Measurements from ENCODE around the gene NIF3L1.
"Not testable (repeated sequence)": the region's sequence is repeated elsewhere in the genome, so short reads cannot be mapped to it uniquely, and the experiment has no call there.

The NIF3L1 gene

DNA sequence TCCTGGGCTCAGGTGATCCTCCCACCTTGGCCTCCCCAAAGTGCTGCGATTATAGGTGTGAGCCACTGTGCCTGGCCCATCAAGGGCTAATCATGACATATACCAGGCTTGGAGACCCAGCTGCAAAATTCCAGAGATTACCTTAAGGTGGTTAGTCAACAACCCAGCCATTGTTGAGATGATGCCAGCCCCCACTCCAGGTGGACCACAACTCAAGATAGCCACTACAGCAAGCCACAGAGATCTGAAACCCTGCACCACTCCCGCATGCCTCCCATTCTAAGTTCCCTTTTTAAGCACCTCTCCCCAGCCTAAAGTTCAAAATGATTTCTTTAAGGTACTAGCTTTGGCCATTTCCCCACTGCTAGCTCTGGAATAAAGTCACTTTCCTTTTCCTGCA lies 20.2 kb upstream of the NIF3L1 start:
- no peak overlapping the region for H3K27ac ChIP-seq
- no peak for DNase-seq (ENCODE audit: low read depth, low spot score)

DNA sequence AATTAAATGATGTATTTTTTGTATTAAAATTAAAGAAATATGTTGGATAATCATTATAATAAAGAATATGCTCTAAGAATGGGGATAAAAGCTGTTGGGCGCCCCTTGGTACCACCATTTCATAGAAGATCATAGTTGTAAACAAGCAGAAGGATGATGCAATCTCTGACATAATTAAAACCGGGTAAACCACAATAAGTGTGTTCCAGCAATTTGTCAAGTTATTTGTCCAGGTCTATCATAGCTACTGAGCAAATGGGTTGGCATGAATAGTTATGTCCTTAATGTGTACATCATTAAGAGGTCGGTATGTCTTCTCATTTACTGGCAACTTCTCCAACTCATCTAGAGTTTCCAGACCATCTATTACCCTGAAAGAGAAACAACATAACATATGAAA lies 18.0 kb upstream of the NIF3L1 start:
- H3K27ac ChIP-seq = no peak overlapping the region
- no peak for DNase-seq (ENCODE audit: low read depth, low spot score)

DNA sequence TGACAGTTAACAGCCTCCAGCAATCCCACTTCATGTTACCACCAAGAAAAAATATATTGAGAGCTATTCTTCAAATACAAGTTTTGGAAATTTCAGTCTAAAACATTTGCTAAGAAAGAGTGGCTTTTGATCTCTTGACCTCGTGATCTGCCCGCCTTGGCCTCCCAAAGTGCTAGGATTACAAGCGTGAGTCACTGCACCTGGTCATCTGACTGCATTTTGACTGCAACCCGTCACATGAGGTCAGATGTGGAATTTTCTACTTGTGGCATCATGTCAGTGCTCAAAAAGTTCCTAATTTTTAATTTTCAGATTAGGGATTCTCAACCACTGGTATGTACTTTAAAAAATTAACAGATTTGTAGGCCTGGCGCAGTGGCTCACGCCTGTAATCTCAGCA lies 15.6 kb upstream of the NIF3L1 start:
- no peak overlapping the region for H3K27ac ChIP-seq
- DNase-seq (ENCODE audit: low read depth, low spot score) = no peak

DNA sequence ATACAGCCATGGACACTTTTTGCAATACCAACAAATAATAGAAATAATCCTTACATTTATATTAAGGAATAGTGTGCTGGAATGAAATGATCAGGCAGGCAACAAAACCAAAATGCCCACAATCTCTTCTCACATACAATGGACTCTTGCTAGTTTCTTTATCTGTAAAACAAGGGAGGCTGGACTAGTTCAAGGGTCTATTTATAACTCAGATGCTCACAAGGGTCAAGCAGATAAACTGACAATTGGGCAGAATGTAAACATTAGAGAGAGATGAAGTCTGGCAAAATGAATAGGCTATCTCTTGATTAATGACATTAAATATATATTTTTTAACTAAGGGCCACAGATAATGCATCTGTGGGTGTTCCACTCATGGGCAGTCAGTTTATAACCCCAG lies 11.7 kb upstream of the NIF3L1 start:
- DNase-seq (ENCODE audit: low read depth, low spot score) = no peak
- H3K27ac ChIP-seq = no peak overlapping the region

DNA sequence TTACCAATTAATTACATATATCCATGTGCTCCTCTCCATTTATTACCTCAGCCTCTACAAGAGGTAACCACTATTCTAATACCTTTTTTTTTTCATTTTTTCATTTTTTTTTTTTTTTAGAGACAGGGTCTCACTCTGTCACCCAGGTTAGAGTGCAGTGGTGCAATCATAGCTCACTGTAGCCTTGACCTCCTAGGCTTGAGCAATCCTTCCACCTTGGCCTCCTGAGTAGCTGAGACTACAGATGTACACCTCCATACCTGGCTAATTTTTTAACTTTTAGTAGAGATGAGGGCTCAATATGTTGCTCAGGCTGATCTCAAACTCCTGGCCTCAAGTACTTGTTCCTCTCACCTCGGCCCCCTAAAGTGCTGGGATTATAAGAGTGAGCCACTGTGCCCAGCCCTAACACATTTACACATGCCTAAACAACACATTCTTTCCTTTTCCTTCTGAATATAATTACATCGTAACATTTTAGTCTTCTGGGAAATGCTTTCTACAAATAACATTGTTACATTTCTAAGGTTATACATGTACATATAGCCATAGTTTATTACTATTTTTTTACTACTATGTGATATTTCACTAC lies 10.8 kb upstream of the NIF3L1 start:
- DNase-seq (ENCODE audit: low read depth, low spot score) = no peak

DNA sequence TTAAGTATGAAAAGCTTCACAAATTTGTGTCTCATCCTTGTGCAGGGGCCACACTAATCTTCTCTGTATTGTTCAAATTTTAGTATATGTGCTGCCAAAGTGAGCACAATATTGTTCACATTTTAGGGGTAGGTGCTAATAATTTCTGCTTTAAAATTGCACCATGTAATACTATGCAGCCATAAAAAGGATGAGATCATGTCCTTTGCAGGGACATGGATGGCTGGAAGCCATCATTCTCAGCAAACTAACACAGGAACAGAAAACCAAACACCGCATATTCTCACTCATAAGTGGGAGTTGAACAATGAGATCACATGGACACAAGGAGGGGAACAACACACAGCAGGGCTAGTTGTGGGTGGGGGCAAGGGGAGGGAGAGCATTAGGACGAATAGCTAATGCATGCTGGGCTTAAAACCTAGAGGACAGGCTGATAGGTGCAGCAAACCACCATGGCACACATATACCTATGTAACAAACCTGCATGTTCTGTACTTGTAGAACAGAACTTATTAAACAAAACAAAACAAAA lies 7.4 kb upstream of the NIF3L1 start:
- H3K27ac ChIP-seq; DNase-seq (ENCODE audit: low read depth, low spot score): not testable (repeated sequence)

More for the DNA sequence above, 10.8 kb upstream of the NIF3L1 start:
- no peak overlapping the region for H3K27ac ChIP-seq

DNA sequence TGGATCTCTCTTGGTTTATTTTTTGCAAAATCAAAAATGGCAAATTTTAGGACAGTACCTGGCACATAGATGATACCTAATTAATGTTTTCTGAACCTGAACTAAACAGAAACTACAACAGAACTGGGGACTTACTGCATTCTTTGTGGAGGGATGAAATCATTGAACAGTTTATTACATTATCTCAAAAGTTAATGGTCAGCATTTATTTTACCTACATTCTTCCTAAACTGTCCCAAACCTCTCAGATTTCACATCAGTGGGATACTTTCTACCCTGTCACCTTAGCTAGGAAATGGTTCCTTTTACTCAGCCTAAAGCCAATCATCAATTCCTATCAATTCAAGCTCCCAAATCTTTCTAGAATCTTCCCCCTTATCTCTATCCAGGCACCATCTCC lies 10.3 kb downstream of the NIF3L1 start:
- no peak overlapping the region for H3K27ac ChIP-seq
- no peak for DNase-seq (ENCODE audit: low read depth, low spot score)

DNA sequence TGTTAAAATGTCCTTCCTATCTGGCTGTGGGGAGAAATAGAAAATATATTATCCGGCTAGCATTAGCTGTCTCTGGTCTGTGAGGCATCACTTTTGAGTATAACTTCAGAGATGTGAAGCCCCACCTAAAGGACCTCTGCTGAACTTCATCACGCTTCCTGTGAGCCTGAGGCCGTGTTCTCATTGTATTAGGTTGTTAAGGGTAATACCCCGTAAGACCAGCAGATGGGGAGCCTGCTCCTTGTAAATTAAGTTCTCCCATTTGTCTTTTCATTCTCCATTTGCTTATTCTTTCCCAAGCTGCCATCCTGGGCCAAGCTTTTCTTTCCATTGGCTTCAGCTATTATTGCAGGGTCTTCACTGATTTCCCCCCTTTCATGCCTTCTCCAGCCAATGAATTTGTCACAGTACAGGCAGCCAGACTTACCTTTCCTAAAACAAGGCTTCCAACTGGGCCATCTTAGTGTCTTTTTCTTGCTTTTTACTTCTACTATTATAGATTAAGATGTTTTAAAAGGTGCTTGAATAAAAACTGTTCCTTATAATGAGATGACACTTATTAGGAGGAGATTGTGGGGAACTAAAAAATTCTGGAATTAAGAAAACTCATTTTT lies 12.4 kb downstream of the NIF3L1 start:
- H3K27ac ChIP-seq = no peak overlapping the region
- DNase-seq (ENCODE audit: low read depth, low spot score) = peak; percentile 54

DNA sequence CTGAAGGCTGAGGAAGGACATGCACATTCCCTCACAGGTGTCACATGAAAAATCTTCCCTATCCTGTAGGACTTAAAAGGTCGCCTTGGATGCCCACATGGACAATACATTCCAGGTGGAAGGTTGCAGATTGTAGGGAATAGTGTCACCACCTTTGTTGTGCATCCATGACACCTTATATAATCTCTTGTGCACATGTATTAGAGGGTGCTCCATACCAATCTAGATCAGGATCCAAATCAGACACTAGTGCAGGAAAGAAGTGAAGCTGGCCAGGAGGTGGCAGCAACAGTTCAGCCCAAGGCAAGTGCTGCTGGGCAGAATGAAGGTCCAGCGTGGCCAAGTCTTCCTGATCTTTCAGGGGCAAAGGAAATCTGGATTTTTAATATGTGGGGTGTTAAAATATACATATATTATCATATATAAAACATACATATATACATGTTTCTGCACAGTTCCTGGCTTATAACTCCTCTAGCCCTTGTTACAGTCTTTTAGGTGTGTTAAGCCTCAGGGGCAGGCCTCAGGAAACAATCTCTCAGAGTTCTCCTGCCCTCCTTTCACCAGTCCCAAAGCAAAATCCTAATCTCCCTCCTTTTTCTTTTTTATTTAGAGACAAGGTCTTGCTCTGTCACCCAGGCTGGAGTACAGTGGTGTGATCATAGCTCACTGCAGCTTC lies 16.6 kb downstream of the NIF3L1 start:
- no peak overlapping the region for H3K27ac ChIP-seq
- no peak for DNase-seq (ENCODE audit: low read depth, low spot score)

DNA sequence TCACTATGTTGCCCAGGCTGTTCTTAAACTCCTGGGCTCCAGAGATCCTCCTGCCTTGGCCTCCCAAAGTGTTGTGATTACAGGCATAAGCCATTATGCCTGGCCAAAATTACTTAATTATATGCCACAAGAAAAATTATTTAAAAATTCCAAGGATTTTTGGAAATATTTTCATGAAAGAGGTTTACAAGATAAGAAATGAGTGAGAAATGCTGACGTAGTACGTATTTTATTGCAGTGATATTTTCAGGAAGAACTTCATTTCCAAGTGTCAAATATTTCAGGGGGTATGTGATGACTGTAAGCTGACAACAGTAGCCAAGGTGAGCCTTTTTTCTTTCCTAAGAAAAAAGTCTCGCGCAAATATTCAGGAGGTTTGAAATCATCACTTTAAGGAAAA lies 20.8 kb downstream of the NIF3L1 start:
- no peak overlapping the region for H3K27ac ChIP-seq
- DNase-seq (ENCODE audit: low read depth, low spot score) = no peak

DNA sequence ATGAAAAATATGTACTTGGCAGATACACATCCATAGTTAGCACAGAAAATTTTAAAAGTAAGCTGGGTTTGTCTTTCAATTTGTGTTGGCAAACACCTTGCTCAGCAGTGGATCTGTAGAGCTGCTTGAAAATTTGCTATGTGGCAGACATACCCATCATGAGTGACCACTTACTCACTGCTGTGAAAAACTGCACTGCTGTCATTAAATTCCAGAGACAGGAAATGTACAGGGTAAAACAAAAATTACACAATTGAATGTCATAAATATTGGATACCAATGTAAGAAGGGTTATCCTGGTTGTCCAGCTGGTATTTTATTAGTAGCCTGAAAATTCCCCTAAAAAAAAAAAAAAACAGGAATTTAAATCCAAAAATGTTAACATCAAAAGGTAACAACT lies 24.5 kb downstream of the NIF3L1 start:
- no peak overlapping the region for H3K27ac ChIP-seq
- no peak for DNase-seq (ENCODE audit: low read depth, low spot score)

DNA sequence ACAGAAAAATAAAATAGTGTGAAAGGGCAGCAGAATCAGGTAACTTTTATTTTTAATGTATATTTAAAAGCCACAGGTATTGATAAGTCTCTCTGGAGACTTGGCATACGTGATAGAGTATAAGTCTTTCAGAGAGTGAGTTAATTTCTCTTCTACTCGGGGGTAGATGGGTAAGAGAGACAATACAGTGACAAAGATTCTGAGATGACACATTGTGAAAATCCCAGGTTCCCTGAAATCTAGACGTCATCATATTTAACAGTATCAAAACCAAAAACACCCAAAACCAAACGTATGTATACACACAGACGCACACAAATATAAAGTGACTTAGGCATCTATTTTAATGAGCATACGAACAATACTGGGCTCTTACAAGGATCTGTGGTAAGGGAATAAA lies 33.3 kb downstream of the NIF3L1 start:
- no peak overlapping the region for H3K27ac ChIP-seq
- DNase-seq (ENCODE audit: low read depth, low spot score) = no peak

DNA sequence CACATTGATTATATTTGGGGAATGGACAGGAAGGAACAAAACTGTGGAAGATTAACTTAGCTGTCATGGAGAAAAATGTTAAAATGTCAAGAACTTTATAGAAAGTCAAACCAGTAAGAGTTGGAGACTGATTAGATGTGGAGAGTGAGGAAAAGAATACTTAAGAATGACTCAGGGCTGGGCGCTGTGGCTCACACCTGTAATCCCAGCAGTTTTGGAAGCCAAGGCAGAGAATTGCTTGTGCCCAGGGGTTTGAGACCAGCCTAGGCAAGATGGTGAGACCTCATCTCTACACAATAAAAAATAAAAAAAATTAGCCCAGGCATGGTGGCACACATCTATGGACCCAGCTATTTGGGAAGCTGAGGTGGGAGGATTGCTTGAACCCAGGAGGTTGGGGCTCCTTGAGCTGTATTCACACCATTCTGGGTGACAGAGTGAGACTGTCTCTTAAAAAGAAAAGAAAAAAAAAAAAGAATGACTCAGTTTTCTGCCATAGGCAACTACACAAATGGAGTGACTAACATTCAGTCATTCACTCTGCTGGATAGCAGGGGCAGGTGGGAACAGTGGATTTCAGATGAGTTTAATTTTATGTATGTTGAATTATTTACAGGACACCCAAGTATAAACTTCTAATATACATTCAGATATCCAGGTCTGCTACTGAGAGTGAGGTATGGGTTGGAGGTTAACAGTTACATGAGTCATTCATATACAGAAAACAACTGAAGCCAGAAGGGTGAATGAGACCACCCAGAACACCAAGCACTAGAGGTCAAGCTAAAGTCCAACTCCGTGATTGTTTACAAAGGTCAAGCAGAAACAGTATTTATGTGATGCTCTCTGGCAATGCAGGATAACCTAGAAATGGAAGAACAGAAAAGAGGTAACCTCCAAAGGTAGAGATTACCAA lies 40.4 kb downstream of the NIF3L1 start:
- peak overlapping the region; percentile 5 for H3K27ac ChIP-seq
- no peak for DNase-seq (ENCODE audit: low read depth, low spot score)

DNA sequence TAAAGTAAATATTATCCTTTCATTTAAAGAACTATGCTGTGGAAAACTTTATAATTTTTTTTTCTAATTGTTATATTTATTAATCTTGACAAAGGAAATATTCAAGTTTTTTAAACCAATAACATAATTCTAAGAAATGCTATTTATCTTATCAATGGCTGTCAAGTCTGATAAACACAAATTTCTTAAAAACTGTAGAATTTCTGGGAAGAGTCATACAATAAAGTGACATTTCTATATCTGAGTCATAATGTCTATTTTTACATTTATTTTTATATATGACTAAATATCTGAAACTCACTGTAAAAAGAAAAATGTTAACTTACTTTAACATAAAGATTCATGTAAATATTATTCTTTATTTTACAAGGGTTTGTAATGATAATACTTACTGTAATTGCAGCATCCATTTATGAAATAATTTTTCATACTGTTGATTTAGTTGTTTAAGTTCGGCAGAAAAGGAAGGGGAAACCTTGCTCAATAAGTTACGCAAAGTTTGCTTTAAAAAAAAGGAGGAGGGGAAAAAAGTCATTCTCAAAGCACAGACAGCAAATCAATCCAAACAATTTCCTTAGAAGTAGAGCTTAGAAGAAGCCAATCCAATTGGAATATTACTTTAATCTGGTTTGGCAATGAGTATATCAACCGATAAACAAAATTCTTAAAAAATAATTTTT lies 41.9 kb downstream of the NIF3L1 start:
- H3K27ac ChIP-seq = no peak overlapping the region
- no peak for DNase-seq (ENCODE audit: low read depth, low spot score)

DNA sequence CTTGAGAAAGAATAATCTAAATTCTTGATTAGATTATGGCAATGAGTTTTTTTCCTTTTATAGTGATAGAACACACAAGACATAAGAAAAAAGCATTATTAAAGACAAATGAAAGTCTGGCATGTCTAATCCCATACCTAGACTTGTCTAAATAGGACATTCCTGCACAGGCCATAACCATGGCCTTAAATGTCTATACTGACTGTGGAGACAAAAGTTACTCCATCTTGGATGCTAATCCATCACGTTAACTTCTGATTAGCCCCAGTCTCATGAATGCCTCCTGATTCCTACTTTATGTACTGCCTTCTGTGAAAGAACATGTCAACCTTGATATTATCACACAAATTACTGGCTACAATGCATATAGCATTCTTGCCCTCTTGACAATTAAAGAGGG lies 50.7 kb downstream of the NIF3L1 start:
- DNase-seq (ENCODE audit: low read depth, low spot score) = no peak
- no peak overlapping the region for H3K27ac ChIP-seq

DNA sequence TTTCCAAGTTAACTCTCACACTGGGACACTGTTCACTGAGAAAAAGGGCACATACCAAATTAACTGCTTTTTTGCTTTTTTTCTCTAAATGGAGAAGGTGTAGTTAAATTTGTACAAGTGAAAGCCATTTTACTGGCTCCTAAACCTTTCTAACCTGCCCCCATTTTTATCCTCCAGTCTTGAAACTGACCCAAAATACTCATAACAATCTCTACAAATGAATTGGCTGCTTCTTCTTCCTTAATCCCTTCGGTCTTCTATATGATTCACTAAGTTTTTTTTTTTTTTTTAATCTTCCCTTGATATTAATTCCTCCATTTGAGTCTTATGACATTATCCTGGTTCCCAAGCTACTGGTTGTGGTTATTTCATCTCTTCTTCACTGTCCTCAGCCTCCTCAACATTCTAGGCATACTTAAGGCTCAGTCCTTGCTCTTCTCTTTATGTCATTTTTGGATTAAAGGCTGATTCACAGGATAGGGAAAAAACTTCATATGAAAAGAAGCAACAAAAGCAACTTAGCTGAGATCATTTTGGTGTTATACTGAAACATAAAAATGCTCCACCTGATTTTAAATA lies 54.4 kb downstream of the NIF3L1 start:
- DNase-seq (ENCODE audit: low read depth, low spot score) = no peak
- H3K27ac ChIP-seq = no peak overlapping the region

DNA sequence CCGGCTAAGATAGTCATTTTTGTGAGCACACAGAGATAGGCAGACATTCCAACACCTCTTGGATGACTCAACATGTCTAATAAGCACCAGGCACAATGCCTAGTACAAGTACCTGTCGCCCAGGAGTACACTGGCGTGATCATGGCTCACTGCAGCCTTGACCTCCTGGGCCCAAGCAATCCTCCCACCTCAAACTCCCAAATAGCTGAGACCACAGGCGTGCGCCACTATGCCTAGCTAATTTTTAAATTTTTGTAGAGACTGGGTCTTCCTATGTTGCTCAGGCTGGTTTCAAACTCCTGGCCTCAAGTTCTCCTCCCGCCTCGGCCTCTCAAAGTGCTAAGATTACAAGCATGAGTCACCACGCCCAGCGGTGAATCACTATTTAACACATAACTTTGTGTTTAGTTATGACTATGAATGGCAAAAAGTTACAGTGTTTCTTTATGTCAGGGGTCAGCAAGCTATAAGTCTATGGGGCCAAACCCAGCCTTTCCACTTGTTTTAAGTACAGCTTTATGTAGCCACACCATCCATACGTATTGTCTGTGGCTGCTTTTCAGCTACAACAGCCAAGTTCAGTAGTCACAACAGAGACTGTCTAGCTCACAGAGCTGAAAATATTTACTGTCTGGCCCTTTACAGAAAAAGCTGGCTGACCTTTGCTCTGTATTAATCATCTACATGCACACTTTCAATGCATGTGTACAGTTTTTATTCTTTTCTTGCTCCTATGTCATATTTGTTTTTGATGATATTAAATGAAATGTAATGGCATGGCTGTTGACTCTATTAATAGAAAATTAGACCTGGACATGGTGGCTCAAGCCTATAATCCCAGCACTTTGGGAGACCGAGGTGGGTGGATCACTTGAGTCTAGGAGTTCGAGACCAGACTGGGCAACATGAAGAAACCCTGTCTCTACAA lies 55.6 kb downstream of the NIF3L1 start:
- peak; percentile 66 for DNase-seq (ENCODE audit: low read depth, low spot score)
- peak overlapping the region; percentile 72 for H3K27ac ChIP-seq

DNA sequence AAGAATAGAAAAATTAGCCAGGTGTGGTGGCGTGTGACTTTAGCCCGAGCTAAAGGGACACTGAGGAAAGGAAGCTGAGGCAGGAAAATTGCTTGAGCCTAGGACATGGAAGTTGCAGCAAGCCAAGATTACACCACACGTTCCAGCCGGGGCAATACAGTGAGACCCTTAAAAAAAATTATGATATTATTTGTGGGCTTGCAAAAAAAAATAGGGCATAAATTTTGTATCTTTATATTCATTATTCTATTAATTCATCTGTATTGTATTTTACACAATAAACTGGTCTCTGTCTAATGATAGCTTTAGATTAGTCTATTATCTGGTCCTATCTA lies 56.2 kb downstream of the NIF3L1 start:
- H3K27ac ChIP-seq = peak overlapping the region; percentile 72
- no peak for DNase-seq (ENCODE audit: low read depth, low spot score)

DNA sequence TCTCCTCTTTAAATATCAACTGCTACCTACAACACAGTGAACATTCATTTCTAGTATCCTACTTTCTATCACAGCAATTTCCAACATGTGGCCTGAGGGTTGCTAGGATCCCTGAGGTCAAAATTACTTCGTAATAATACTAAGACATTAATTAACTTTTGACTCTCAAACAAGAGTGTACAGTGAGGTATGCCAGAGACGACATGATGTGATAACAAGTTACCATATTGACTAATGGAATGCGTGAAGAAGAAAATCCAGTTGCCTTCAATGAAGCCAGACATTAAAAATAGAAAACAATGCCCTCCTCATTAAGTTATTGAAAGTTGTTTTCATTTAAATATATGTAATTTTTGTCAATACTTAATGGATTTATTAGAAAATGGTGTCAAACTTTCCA lies 61.2 kb downstream of the NIF3L1 start:
- no peak for DNase-seq (ENCODE audit: low read depth, low spot score)
- H3K27ac ChIP-seq = no peak overlapping the region
